H9 (cell line): ENCODE results near the gene IKZF1. TPM values are rescaled to one million over a fixed set of nuclear protein-coding genes. Genes with fewer than 3 reads are reported as not detected.
A peak's percentile ranks its signal among the peaks of the same experiment; 100 is the strongest.

Experiments
- DNase-seq: peaks from one replicate; pipeline ENCODE4 v3.0.0-alpha.2; 2017
- H2AFZ ChIP-seq: one replicate; pipeline ENCODE4 v1.6.1; 2013; ENCODE audit warnings: mild to moderate bottlenecking, low read length, control low read depth, moderate library complexity
- H2AK5ac ChIP-seq: 2 replicates; pipeline ENCODE4 v1.6.1; 2013; ENCODE audit warnings: low read length, control low read depth, mixed read lengths; ENCODE audit not compliant: insufficient read length
- H2BK120ac ChIP-seq: one replicate; pipeline ENCODE4 v1.6.1; 2013; ENCODE audit warnings: low read depth, mild to moderate bottlenecking, low read length, control low read depth, inconsistent platforms; ENCODE audit not compliant: poor library complexity, severe bottlenecking
- H2BK12ac ChIP-seq: 2 replicates; pipeline ENCODE4 v1.6.1; 2013; ENCODE audit warnings: low read length, control low read depth, mixed read lengths, low read depth; ENCODE audit not compliant: insufficient read length
- H2BK15ac ChIP-seq: 2 replicates; pipeline ENCODE4 v1.6.1; 2013; ENCODE audit warnings: low read depth, low read length, control low read depth
- H2BK20ac ChIP-seq: one replicate; pipeline ENCODE4 v1.6.1; 2013; ENCODE audit warnings: low read depth, mild to moderate bottlenecking, low read length, control low read depth, inconsistent platforms; ENCODE audit not compliant: poor library complexity, severe bottlenecking
- H2BK5ac ChIP-seq: 2 replicates; pipeline ENCODE4 v1.6.1; 2013; ENCODE audit warnings: low read length, control low read depth, mixed read lengths; ENCODE audit not compliant: insufficient read length
- H3K14ac ChIP-seq: 2 replicates; pipeline ENCODE4 v1.6.1; 2013; ENCODE audit warnings: low read length, control low read depth; ENCODE audit not compliant: insufficient read depth
- H3K18ac ChIP-seq: 2 replicates; pipeline ENCODE4 v1.6.1; 2013; ENCODE audit warnings: low read depth, mild to moderate bottlenecking, mixed read lengths, low read length, control low read depth; ENCODE audit not compliant: insufficient read length
- H3K23ac ChIP-seq: 2 replicates; pipeline ENCODE4 v1.6.1; 2013; ENCODE audit warnings: low read length, control low read depth, mixed read lengths, low read depth; ENCODE audit not compliant: insufficient read length
- H3K23me2 ChIP-seq: 2 replicates; pipeline ENCODE4 v1.6.1; 2013; ENCODE audit warnings: low read depth, mild to moderate bottlenecking, mixed read lengths, low read length, control low read depth; ENCODE audit not compliant: insufficient read length, poor library complexity, severe bottlenecking
- H3K27ac ChIP-seq: 2 replicates; pipeline ENCODE4 v1.5.1; 2013; ENCODE audit warnings: low read length, control low read depth, mixed read lengths, low read depth; ENCODE audit not compliant: insufficient read length
- H3K27me3 ChIP-seq: 2 replicates; pipeline ENCODE4 v1.6.1; 2013; ENCODE audit warnings: low read length, control low read depth, inconsistent platforms; ENCODE audit not compliant: insufficient read depth
- H3K4ac ChIP-seq: 2 replicates; pipeline ENCODE4 v1.6.1; 2013; ENCODE audit warnings: low read depth, mild to moderate bottlenecking, control low read depth, inconsistent platforms, low read length, moderate library complexity
- H3K4me1 ChIP-seq: 2 replicates; pipeline ENCODE4 v1.6.1; 2013; ENCODE audit warnings: low read length, control low read depth, inconsistent platforms; ENCODE audit not compliant: insufficient read depth
- H3K4me2 ChIP-seq: 2 replicates; pipeline ENCODE4 v1.6.1; 2013; ENCODE audit warnings: low read length, control low read depth, mixed read lengths; ENCODE audit not compliant: insufficient read length, insufficient read depth
- H3K56ac ChIP-seq: 2 replicates; pipeline ENCODE4 v1.6.1; 2013; ENCODE audit warnings: low read depth, mild to moderate bottlenecking, mixed read lengths, low read length, control low read depth; ENCODE audit not compliant: insufficient read length
- H3K79me1 ChIP-seq: 2 replicates; pipeline ENCODE4 v1.6.1; 2013; ENCODE audit warnings: low read depth, mild to moderate bottlenecking, moderate library complexity, low read length, control low read depth, inconsistent platforms; ENCODE audit not compliant: insufficient read depth, poor library complexity, severe bottlenecking
- H3K79me2 ChIP-seq: 2 replicates; pipeline ENCODE4 v1.6.1; 2013; ENCODE audit warnings: low read length, control low read depth, inconsistent platforms; ENCODE audit not compliant: insufficient read depth
- H3K9ac ChIP-seq: 2 replicates; pipeline ENCODE4 v1.6.1; 2013; ENCODE audit warnings: low read length, control low read depth, mixed read lengths; ENCODE audit not compliant: insufficient read length; ENCODE audit errors: extremely low read depth
- H3K9me3 ChIP-seq: one replicate; pipeline ENCODE4 v1.6.1; 2013; ENCODE audit warnings: low read depth, low read length, inconsistent platforms; ENCODE audit not compliant: control insufficient read depth
- H3T11ph ChIP-seq: one replicate; pipeline ENCODE4 v1.6.1; 2013; ENCODE audit warnings: mild to moderate bottlenecking, low read length, control low read depth, inconsistent platforms
- H4K20me1 ChIP-seq: one replicate; pipeline ENCODE4 v1.6.1; 2013; ENCODE audit not compliant: control insufficient read depth, insufficient read length, insufficient read depth
- H4K5ac ChIP-seq: 2 replicates; pipeline ENCODE4 v1.6.1; 2013; ENCODE audit warnings: low read depth, mild to moderate bottlenecking, mixed read lengths, low read length, control low read depth; ENCODE audit not compliant: insufficient read length
- H4K8ac ChIP-seq: replicated peaks from 2 replicates; pipeline ENCODE4 v1.6.1; 2013; ENCODE audit warnings: low read length, control low read depth, mixed read lengths, low read depth; ENCODE audit not compliant: insufficient read length
- H4K91ac ChIP-seq: 2 replicates; pipeline ENCODE4 v1.6.1; 2013; ENCODE audit warnings: low read depth, mild to moderate bottlenecking, moderate library complexity, mixed read lengths, low read length, control low read depth; ENCODE audit not compliant: insufficient read length
- H3K27ac Mint-ChIP-seq, 3 experiments: 2 replicates in 2 of 3; 3 replicates in 1 of 3; pipeline ENCODE4 v1.8.0; 2020 to 2021; ENCODE audit warnings: mixed read lengths in 3 of 3, mild to moderate bottlenecking in 1 of 3, moderate library complexity in 1 of 3
- H3K27me3 Mint-ChIP-seq: 2 replicates; pipeline ENCODE4 v1.8.0; 2021; ENCODE audit warnings: low read depth, mild to moderate bottlenecking, moderate library complexity, mixed read lengths
- H3K36me3 Mint-ChIP-seq, 3 experiments: 2 replicates in 2 of 3; 3 replicates in 1 of 3; pipeline ENCODE4 v1.8.0; 2020 to 2021; ENCODE audit warnings: low read depth in 3 of 3, mixed read lengths in 3 of 3; ENCODE audit not compliant: insufficient read depth in 1 of 3
- H3K4me1 Mint-ChIP-seq, 2 experiments: 2 replicates each; pipeline ENCODE4 v1.8.0; 2020; ENCODE audit warnings: mixed read lengths in 2 of 2
- H3K4me3 Mint-ChIP-seq, 2 experiments: 2 replicates in 1 of 2; 3 replicates in 1 of 2; pipeline ENCODE4 v1.8.0; 2020 to 2021; ENCODE audit warnings: mild to moderate bottlenecking in 2 of 2, mixed read lengths in 2 of 2, moderate library complexity in 1 of 2
- H3K9me3 Mint-ChIP-seq, 2 experiments: 2 replicates in 1 of 2; 3 replicates in 1 of 2; pipeline ENCODE4 v1.8.0; 2020; ENCODE audit warnings: mild to moderate bottlenecking in 2 of 2, mixed read lengths in 2 of 2, moderate library complexity in 1 of 2
- CTCF ChIP-seq: fragments of 200-600 bp; sonication (generic); conservative IDR thresholded peaks from 3 replicates; pipeline ENCODE4 v1.8.0; 2021; ENCODE audit warnings: antibody characterized with exemption, mild to moderate bottlenecking
- WGBS: extraction: QIAGEN DNeasy Blood & Tissue Kit; methylation state at CpG from one replicate; pipeline ENCODE4 v1.1.7; 2013; ENCODE audit warnings: missing lambda C conversion rate, low lambda C conversion rate, mixed read lengths; ENCODE audit not compliant: insufficient read length; ENCODE audit errors: extremely low coverage; 5-methylcytosine and 5-hydroxymethylcytosine counted together
- total RNA-seq: library from RNA; stranded (reverse); gene quantifications from 2 replicates; pipeline ENCODE4 v1.2.1, GENCODE V29; 2021

The IKZF1 gene
- total RNA-seq, 1 experiment from 2014 or later: 0.98 TPM

- H3K23ac ChIP-seq: no peak overlapping the region
- H3K4me2 ChIP-seq: no peak overlapping the region
- H2BK15ac ChIP-seq: no peak overlapping the region
- H3K27me3 Mint-ChIP-seq: no peaks in the 10 kb centered on the region; the same call in 1 of the 2 replicates
- H3K79me2 ChIP-seq: no peaks in the 10 kb centered on the region
- no peak overlapping the region for H3K27ac ChIP-seq
- peak overlapping the region in 1 of 3 experiments; percentile 51; a peak in 1 of 7 replicates for H3K27ac Mint-ChIP-seq
- no peaks in the 10 kb centered on the region for H3K9me3 Mint-ChIP-seq
- no peak overlapping the region for H3K18ac ChIP-seq
- no peak overlapping the region for H2BK5ac ChIP-seq
- no peaks in the 10 kb centered on the region for H3K36me3 Mint-ChIP-seq
- H3K56ac ChIP-seq: no peak overlapping the region
- H2AK5ac ChIP-seq: no peak overlapping the region
- H4K8ac ChIP-seq: no peak overlapping the region
- H3K23me2 ChIP-seq: no peaks in the 10 kb centered on the region
- H2BK12ac ChIP-seq: no peak overlapping the region
- H3K9ac ChIP-seq: no peak overlapping the region
- H3K79me1 ChIP-seq: no peaks in the 10 kb centered on the region
- no peak overlapping the region for H4K91ac ChIP-seq
- no peaks in the 10 kb centered on the region for H4K20me1 ChIP-seq
- no peak overlapping the region for H3K14ac ChIP-seq
- H4K5ac ChIP-seq: no peak overlapping the region
- no peaks in the 10 kb centered on the region for H3K9me3 ChIP-seq
- TF ChIP-seq CTCF: no peak
- no peak overlapping the region for H3T11ph ChIP-seq
- no peak overlapping the region for H3K4ac ChIP-seq
- no peak overlapping the region for H2BK120ac ChIP-seq
- DNase-seq: no peak
- no CpG with 5 or more reads among the region's 11 CpGs for WGBS
- peaks cover 5 to 9% of the 10 kb centered on the region in 2 experiments for H3K4me1 Mint-ChIP-seq
- no peaks in the 10 kb centered on the region for H3K27me3 ChIP-seq
- H2BK20ac ChIP-seq: no peak overlapping the region
- no peak overlapping the region for H2AFZ ChIP-seq
- H3K4me3 Mint-ChIP-seq: no peak overlapping the region
- peaks cover 2% of the 10 kb centered on the region; the same call in 1 of the 2 replicates for H3K4me1 ChIP-seq
These were observed 82.8 kb downstream of the IKZF1 start for GRCh38 chr7:50387351-50387750.
